Loucy (cell line): ENCODE results near the gene TSPEAR.

Experiments
- EZH2phosphoT487 ChIP-seq: fragments of 200-600 bp; IDR thresholded peaks from 2 replicates; pipeline ENCODE4 v1.6.1; 2018; ENCODE audit warnings: antibody characterized with exemption, mild to moderate bottlenecking, moderate library complexity, borderline replicate concordance
- TF ChIP-seq, protein P1 (sequence below): fragments of 200-600 bp; sonication (generic); conservative IDR thresholded peaks from 2 replicates; pipeline ENCODE4 v1.5.1; 2014; ENCODE audit warnings: mild to moderate bottlenecking, antibody characterized with exemption, low read length

DNA sequence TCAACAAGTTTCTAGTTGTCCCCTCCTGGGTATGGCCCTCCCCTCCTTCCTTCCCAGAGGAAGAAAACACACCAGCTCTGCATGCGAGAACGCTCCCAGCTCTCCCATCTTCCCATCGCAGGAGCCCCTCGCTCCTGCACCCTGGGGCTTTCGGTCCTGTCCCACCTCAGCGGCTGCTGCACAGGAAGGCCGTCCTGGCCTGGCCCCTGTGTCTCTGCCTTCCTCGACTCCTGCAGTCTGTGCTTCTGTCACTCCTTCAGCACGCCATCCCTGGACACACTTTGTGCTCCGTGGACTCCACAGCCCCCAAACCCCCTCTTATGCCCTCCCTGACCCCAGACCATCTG lies 194.6 kb downstream of the TSPEAR start:
- TF ChIP-seq, protein P1, sequence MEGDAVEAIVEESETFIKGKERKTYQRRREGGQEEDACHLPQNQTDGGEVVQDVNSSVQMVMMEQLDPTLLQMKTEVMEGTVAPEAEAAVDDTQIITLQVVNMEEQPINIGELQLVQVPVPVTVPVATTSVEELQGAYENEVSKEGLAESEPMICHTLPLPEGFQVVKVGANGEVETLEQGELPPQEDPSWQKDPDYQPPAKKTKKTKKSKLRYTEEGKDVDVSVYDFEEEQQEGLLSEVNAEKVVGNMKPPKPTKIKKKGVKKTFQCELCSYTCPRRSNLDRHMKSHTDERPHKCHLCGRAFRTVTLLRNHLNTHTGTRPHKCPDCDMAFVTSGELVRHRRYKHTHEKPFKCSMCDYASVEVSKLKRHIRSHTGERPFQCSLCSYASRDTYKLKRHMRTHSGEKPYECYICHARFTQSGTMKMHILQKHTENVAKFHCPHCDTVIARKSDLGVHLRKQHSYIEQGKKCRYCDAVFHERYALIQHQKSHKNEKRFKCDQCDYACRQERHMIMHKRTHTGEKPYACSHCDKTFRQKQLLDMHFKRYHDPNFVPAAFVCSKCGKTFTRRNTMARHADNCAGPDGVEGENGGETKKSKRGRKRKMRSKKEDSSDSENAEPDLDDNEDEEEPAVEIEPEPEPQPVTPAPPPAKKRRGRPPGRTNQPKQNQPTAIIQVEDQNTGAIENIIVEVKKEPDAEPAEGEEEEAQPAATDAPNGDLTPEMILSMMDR, result no peak
- no peak for TF ChIP-seq EZH2phosphoT487
